H1 (cell line): ENCODE measurements around the gene MIR17HG.

Source experiments
- BACH1 ChIP-seq: IDR thresholded peaks from 2 replicates; pipeline ENCODE4 v1.6.1; 2012; ENCODE audit warnings: low read length, improper control_type of control experiment
- CREB1 ChIP-seq: IDR thresholded peaks from 2 replicates; pipeline ENCODE4 v1.6.1; 2012; ENCODE audit warnings: inconsistent platforms
- CTCF ChIP-seq, 3 experiments: IDR thresholded peaks; 1 replicate in 2 of 3; 2 replicates in 1 of 3; pipeline versions ENCODE4 v1.5.1 to v1.6.1; 2011; ENCODE audit warnings: low read length in 3 of 3, mild to moderate bottlenecking in 3 of 3, inconsistent platforms in 2 of 3, low read depth in 1 of 3, moderate library complexity in 1 of 3; ENCODE audit not compliant: insufficient read depth in 1 of 3; ENCODE audit errors: control extremely low read depth in 1 of 3
- EZH2 ChIP-seq: fragments of 200-600 bp; sonication (generic); IDR thresholded peaks from 2 replicates; pipeline ENCODE4 v1.7.1; 2012; ENCODE audit warnings: low read depth, mild to moderate bottlenecking, moderate library complexity, low read length, inconsistent platforms; ENCODE audit not compliant: severe bottlenecking
- TCF12 ChIP-seq: IDR thresholded peaks from 2 replicates; pipeline ENCODE4 v1.6.1; 2011; ENCODE audit warnings: low read depth, mild to moderate bottlenecking, low read length

- TF ChIP-seq EZH2 (no peak), CREB1 (no peak), CTCF (IDR thresholded peaks at IDR 0.05; ENCODE audit: control extremely low read depth in 1 of 3, insufficient read depth in 1 of 3, low read depth in 1 of 3, low read length in 3 of 3) (no peak), BACH1 (no peak), TCF12 (no peak)
Observed at GRCh38 chr13:91314888-91315287, 32.6 kb upstream of the MIR17HG start.
